MCF 10A (cell line): ENCODE measurements around the gene AKAP12. TPM values are rescaled to one million over a fixed set of nuclear protein-coding genes. Genes with fewer than 3 reads are reported as not detected.

Source experiments
- Bru-seq: library from RNA; stranded (reverse); fragments of 400-500 nt; gene quantifications from one replicate; lab custom pipeline; 2021; lab: Mats Ljungman, UMichigan
- BruChase-seq, 2 experiments: library from RNA; stranded (reverse); fragments of 400-500 nt; gene quantifications; one replicate each; lab custom pipeline; 2021; lab: Mats Ljungman, UMichigan
- BruUV-seq: library from RNA; stranded (reverse); fragments of 400-500 nt; replicated peaks from 2 replicates; lab custom pipeline; 2021; lab: Mats Ljungman, UMichigan
- CTCF ChIA-PET: fragments of 300-600 bp; sonication (Branson Sonifier 250); formaldehyde crosslinking; extraction: SDS; loops from one replicate; lab custom pipeline; 2021; ENCODE audit warnings: antibody characterized with exemption, inconsistent platforms; lab: Yijun Ruan, JAX
- POLR2A ChIA-PET: fragments of 300-600, 350-650 bp; sonication (Branson Sonifier 250); formaldehyde crosslinking; extraction: SDS; loops from one replicate; lab custom pipeline; 2020; ENCODE audit warnings: antibody characterized with exemption, inconsistent platforms; lab: Yijun Ruan, JAX
- DNase-seq: peaks from one replicate; pipeline ENCODE4 v3.0.0-alpha.2; 2018; ENCODE audit not compliant: unreplicated experiment
- H3K27ac Mint-ChIP-seq: one replicate; pipeline ENCODE4 v1.8.0; 2022; ENCODE audit warnings: mild to moderate bottlenecking, low read depth, mixed read lengths; ENCODE audit not compliant: unreplicated experiment
- H3K27me3 Mint-ChIP-seq: one replicate; pipeline ENCODE4 v1.8.0; 2022; ENCODE audit warnings: mixed read lengths; ENCODE audit not compliant: insufficient read depth, unreplicated experiment
- H3K36me3 Mint-ChIP-seq: one replicate; pipeline ENCODE4 v1.8.0; 2022; ENCODE audit warnings: mild to moderate bottlenecking, moderate library complexity, mixed read lengths; ENCODE audit not compliant: insufficient read depth, unreplicated experiment
- H3K4me1 Mint-ChIP-seq: one replicate; pipeline ENCODE4 v1.8.0; 2022; ENCODE audit warnings: mixed read lengths; ENCODE audit not compliant: insufficient read depth, unreplicated experiment
- H3K4me3 Mint-ChIP-seq: one replicate; pipeline ENCODE4 v1.8.0; 2022; ENCODE audit warnings: mild to moderate bottlenecking, moderate library complexity, mixed read lengths; ENCODE audit not compliant: unreplicated experiment
- H3K9me3 Mint-ChIP-seq: one replicate; pipeline ENCODE4 v1.8.0; 2022; ENCODE audit warnings: mixed read lengths; ENCODE audit not compliant: unreplicated experiment
- intact Hi-C: fragments of 100-400 bp; cut with micrococcal nuclease; formaldehyde crosslinking; loops from 2 replicates; pipeline ENCODE4 v1.14.1; 2022
- long read RNA-seq: library from polyadenylated mRNA; stranded (forward); transcript quantifications from one replicate; pipeline ENCODE4 v2.0.0, GENCODE V29; 2022
- total RNA-seq: library from RNA; stranded (reverse); gene quantifications from 2 replicates; pipeline ENCODE4 v1.2.3, GENCODE V29; 2022
- TF ChIP-seq, protein P1 (sequence below): fragments of 200-600 bp; IDR thresholded peaks from one replicate; pipeline ENCODE4 v1.8.0; 2022; ENCODE audit warnings: antibody characterized with exemption, mild to moderate bottlenecking; ENCODE audit not compliant: unreplicated experiment

The AKAP12 gene, protein sequence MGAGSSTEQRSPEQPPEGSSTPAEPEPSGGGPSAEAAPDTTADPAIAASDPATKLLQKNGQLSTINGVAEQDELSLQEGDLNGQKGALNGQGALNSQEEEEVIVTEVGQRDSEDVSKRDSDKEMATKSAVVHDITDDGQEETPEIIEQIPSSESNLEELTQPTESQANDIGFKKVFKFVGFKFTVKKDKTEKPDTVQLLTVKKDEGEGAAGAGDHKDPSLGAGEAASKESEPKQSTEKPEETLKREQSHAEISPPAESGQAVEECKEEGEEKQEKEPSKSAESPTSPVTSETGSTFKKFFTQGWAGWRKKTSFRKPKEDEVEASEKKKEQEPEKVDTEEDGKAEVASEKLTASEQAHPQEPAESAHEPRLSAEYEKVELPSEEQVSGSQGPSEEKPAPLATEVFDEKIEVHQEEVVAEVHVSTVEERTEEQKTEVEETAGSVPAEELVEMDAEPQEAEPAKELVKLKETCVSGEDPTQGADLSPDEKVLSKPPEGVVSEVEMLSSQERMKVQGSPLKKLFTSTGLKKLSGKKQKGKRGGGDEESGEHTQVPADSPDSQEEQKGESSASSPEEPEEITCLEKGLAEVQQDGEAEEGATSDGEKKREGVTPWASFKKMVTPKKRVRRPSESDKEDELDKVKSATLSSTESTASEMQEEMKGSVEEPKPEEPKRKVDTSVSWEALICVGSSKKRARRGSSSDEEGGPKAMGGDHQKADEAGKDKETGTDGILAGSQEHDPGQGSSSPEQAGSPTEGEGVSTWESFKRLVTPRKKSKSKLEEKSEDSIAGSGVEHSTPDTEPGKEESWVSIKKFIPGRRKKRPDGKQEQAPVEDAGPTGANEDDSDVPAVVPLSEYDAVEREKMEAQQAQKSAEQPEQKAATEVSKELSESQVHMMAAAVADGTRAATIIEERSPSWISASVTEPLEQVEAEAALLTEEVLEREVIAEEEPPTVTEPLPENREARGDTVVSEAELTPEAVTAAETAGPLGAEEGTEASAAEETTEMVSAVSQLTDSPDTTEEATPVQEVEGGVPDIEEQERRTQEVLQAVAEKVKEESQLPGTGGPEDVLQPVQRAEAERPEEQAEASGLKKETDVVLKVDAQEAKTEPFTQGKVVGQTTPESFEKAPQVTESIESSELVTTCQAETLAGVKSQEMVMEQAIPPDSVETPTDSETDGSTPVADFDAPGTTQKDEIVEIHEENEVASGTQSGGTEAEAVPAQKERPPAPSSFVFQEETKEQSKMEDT (N-terminal part only)
- total RNA-seq (0.34 and 0.63 TPM in 2 replicates), Bru-seq, nascent RNA (percentile 10 among the genes with signal in this experiment), BruChase-seq, experiment 1, labeled RNA remaining after a 6-hour chase (percentile 17 among the genes with signal in this experiment), BruChase-seq, experiment 2, labeled RNA remaining after a 2-hour chase (percentile 9 among the genes with signal in this experiment)
- long read RNA-seq, result 0 reads

- Mint-ChIP-seq H3K27me3 (peaks cover 50% of the 10 kb centered on the region), H3K4me3 (peak within 1 kb of the TSS; percentile 71), H3K27ac (no peak within 1 kb of the TSS), H3K36me3 (no peaks in the 10 kb centered on the region), H3K4me1 (no peaks in the 10 kb centered on the region), H3K9me3 (no peaks in the 10 kb centered on the region)
- no peak for DNase-seq
- CTCF ChIA-PET, result interaction anchor here (0.6 kb wide), 1 partner anchor 29 kb away, joined by 4 read pairs; no protein-coding TSS in a partner anchor
- intact Hi-C loops, result no loop called here
- TF ChIP-seq, protein P1, sequence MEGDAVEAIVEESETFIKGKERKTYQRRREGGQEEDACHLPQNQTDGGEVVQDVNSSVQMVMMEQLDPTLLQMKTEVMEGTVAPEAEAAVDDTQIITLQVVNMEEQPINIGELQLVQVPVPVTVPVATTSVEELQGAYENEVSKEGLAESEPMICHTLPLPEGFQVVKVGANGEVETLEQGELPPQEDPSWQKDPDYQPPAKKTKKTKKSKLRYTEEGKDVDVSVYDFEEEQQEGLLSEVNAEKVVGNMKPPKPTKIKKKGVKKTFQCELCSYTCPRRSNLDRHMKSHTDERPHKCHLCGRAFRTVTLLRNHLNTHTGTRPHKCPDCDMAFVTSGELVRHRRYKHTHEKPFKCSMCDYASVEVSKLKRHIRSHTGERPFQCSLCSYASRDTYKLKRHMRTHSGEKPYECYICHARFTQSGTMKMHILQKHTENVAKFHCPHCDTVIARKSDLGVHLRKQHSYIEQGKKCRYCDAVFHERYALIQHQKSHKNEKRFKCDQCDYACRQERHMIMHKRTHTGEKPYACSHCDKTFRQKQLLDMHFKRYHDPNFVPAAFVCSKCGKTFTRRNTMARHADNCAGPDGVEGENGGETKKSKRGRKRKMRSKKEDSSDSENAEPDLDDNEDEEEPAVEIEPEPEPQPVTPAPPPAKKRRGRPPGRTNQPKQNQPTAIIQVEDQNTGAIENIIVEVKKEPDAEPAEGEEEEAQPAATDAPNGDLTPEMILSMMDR, result no peak
- BruUV-seq, result no TSS peak
- POLR2A ChIA-PET, result no interaction called here
Measured at GRCh38 chr6:151239603-151240035, at the start of gene AKAP12. Gene AKAP12, plus strand, starts transcription at chr6:151239967. Its CDS starts 596 bp downstream, at chr6:151240563.

DNA sequence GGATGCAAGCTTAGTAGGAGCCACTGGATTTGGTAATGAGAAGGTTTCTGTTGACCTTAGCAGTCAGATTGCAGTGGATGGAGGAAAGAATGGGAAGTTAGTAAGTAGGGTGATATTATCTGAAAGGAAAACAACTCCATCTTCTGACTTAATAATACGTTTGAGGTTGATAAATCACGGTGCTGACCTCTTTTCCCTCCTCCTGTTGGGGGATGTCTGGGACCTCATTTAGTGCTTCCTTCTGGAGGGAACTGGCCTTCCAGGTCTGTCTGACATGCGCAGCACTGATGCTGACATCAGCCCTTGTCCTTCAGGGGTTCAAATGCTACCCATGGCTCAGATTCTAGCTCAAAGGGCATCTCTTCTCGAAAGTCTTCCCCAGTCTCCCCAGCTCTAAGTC lies 48.2 kb upstream of the AKAP12 start:
- DNase-seq, result no peak
- TF ChIP-seq, protein P1, result no peak
- BruUV-seq, result no TSS peak
- intact Hi-C loops, result no loop called here
- Mint-ChIP-seq H3K4me1 (peaks cover 1% of the 10 kb centered on the region), H3K4me3 (no peak overlapping the region), H3K27ac (no peak overlapping the region), H3K36me3 (no peaks in the 10 kb centered on the region), H3K27me3 (no peaks in the 10 kb centered on the region), H3K9me3 (no peaks in the 10 kb centered on the region)
- CTCF ChIA-PET, result interaction anchor here (0.6 to 0.8 kb wide), 2 partner anchors 18 to 124 kb away, joined by 3 read pairs; no protein-coding TSS in a partner anchor
- POLR2A ChIA-PET, result interaction anchor here (0.6 kb wide), 1 partner anchor 20 kb away, joined by 4 read pairs; no protein-coding TSS in a partner anchor

GRCh38 chr6:151196555-151196954 lies 43.2 kb upstream of the AKAP12 start:
- BruUV-seq, result no TSS peak
- CTCF ChIA-PET, result no interaction called here
- TF ChIP-seq, protein P1, result no peak
- peak; percentile 62 for DNase-seq
- H3K27me3 Mint-ChIP-seq, result no peaks in the 10 kb centered on the region
- no peak overlapping the region for H3K4me3 Mint-ChIP-seq
- no peaks in the 10 kb centered on the region for H3K9me3 Mint-ChIP-seq
- H3K4me1 Mint-ChIP-seq, result peaks cover 6% of the 10 kb centered on the region
- H3K27ac Mint-ChIP-seq, result no peak overlapping the region
- intact Hi-C loops, result no loop called here
- H3K36me3 Mint-ChIP-seq, result no peaks in the 10 kb centered on the region
- POLR2A ChIA-PET, result interaction anchor here (0.7 kb wide), 1 partner anchor 159 kb away, joined by 3 read pairs; no protein-coding TSS in a partner anchor
